GM19035 (cell line): ENCODE results near the gene EIF2AK3.
"Not testable (repeated sequence)": the region's sequence is repeated elsewhere in the genome, so short reads cannot be mapped to it uniquely, and the experiment has no call there.

Experiments used
- ATAC-seq: cut with Tn5 transposase; IDR thresholded peaks from one replicate; pipeline ENCODE4 v1.9.1; 2021; ENCODE audit not compliant: unreplicated experiment

The EIF2AK3 gene

GRCh38 chr2:88599527-88599926 is 27.7 kb downstream of the EIF2AK3 start:
- peak; percentile 2 for ATAC-seq

- no peak for ATAC-seq
Measured at GRCh38 chr2:88597168-88597567, 30.1 kb downstream of the EIF2AK3 start.

- no peak for ATAC-seq
Measured at GRCh38 chr2:88596141-88596830, 31.0 kb downstream of the EIF2AK3 start.

- ATAC-seq: no peak
Measured at GRCh38 chr2:88591698-88592097, 35.6 kb downstream of the EIF2AK3 start.

- ATAC-seq: no peak
Measured at GRCh38 chr2:88590998-88591613, 36.2 kb downstream of the EIF2AK3 start.

GRCh38 chr2:88585969-88586368 is 41.3 kb downstream of the EIF2AK3 start:
- ATAC-seq: no peak

GRCh38 chr2:88582030-88582429 is 45.2 kb downstream of the EIF2AK3 start:
- no peak for ATAC-seq

- no peak for ATAC-seq
Measured at GRCh38 chr2:88580088-88580487, 47.2 kb downstream of the EIF2AK3 start.

GRCh38 chr2:88575630-88576029 is 51.6 kb downstream of the EIF2AK3 start:
- no peak for ATAC-seq

- no peak for ATAC-seq
Measured at GRCh38 chr2:88575051-88575450, 52.2 kb downstream of the EIF2AK3 start.

- ATAC-seq: peak; percentile 72
Measured at GRCh38 chr2:88574445-88574844, 52.8 kb downstream of the EIF2AK3 start.

- ATAC-seq: no peak
Measured at GRCh38 chr2:88568179-88568578, 59.1 kb downstream of the EIF2AK3 start.

GRCh38 chr2:88564402-88564801 is 62.9 kb downstream of the EIF2AK3 start:
- ATAC-seq: no peak

GRCh38 chr2:88563129-88563528 is 64.1 kb downstream of the EIF2AK3 start:
- no peak for ATAC-seq

GRCh38 chr2:88561646-88562388 is 65.4 kb downstream of the EIF2AK3 start:
- ATAC-seq: peak; percentile 51

- no peak for ATAC-seq
Measured at GRCh38 chr2:88560619-88561307, 66.5 kb downstream of the EIF2AK3 start.

GRCh38 chr2:88557290-88557689 is 70.0 kb downstream of the EIF2AK3 start:
- ATAC-seq: no peak

GRCh38 chr2:88556026-88556425 is 71.2 kb downstream of the EIF2AK3 start:
- no peak for ATAC-seq

- ATAC-seq: no peak
Measured at GRCh38 chr2:88554189-88554588, 73.1 kb downstream of the EIF2AK3 start.

GRCh38 chr2:88549616-88550292 is 77.5 kb downstream of the EIF2AK3 start:
- no peak for ATAC-seq

- not testable (repeated sequence) for ATAC-seq
Measured at GRCh38 chr2:88546291-88546690, 81.0 kb downstream of the EIF2AK3 start.
